ENCODE data around the gene RGS9. TPM values are rescaled to one million over a fixed set of nuclear protein-coding genes. Genes with fewer than 3 reads are reported as not detected.
"Not testable (repeated sequence)": the region's sequence is repeated elsewhere in the genome, so short reads cannot be mapped to it uniquely, and the experiment has no call there.

Gene RGS9
- total RNA-seq, 1 experiment from 2014 or later, result 0.49 TPM

DNA sequence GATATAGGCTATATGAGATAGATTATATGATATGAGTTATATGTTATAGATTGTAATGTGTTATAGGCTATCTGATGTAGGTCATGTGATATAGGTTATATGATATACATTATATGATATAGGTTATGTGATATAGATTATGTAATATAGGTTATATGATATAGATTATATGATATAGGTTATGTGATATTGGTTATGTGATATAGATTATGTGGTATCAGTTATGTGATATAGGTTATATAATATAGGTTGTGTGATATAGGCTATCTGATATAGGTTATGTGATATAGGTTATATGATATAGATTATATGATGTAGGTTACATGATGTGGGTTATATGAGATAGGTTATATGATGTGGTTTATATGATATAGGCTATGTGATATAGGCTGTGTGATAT lies 68.5 kb downstream of the RGS9 start:
- DNase-seq (ENCODE audit: unreplicated experiment), result no peak
- Mint-ChIP-seq H3K27ac (ENCODE audit: low read depth, unreplicated experiment) (no peak overlapping the region), H3K4me1 (ENCODE audit: insufficient read depth, unreplicated experiment) (peaks cover 6% of the 10 kb centered on the region), H3K36me3 (ENCODE audit: insufficient read depth, unreplicated experiment) (no peaks in the 10 kb centered on the region), H3K27me3 (ENCODE audit: insufficient read depth, unreplicated experiment) (no peaks in the 10 kb centered on the region), H3K4me3 (ENCODE audit: unreplicated experiment) (no peak overlapping the region), H3K9me3 (ENCODE audit: unreplicated experiment) (no peaks in the 10 kb centered on the region)
- POLR2A ChIA-PET, result no interaction called here
- TF ChIP-seq, protein P1, sequence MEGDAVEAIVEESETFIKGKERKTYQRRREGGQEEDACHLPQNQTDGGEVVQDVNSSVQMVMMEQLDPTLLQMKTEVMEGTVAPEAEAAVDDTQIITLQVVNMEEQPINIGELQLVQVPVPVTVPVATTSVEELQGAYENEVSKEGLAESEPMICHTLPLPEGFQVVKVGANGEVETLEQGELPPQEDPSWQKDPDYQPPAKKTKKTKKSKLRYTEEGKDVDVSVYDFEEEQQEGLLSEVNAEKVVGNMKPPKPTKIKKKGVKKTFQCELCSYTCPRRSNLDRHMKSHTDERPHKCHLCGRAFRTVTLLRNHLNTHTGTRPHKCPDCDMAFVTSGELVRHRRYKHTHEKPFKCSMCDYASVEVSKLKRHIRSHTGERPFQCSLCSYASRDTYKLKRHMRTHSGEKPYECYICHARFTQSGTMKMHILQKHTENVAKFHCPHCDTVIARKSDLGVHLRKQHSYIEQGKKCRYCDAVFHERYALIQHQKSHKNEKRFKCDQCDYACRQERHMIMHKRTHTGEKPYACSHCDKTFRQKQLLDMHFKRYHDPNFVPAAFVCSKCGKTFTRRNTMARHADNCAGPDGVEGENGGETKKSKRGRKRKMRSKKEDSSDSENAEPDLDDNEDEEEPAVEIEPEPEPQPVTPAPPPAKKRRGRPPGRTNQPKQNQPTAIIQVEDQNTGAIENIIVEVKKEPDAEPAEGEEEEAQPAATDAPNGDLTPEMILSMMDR (IDR thresholded peaks at IDR 0.05; ENCODE audit: unreplicated experiment), result no peak
- CTCF ChIA-PET, result no interaction called here
- intact Hi-C loops (cut with micrococcal nuclease), result no loop called here
- BruUV-seq (replicated peaks), result no TSS peak

DNA sequence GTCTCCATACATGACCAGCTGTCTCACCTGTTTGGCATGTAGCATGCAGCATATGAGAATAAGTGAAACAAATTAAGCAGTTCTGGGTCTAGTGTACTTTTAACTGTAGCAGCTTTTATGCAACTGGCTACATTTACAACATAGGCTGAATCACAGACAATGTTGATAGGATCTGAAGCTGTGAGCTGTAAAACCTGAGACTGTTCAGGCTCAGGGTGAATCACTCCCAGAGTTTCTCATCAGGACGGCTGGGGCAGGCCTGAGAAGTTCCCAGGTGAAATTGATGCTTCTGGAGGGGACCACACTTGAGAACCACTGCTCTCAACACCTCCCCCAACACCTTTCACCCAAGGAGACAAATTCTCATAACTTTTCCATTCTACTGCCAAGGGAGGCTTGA lies 70.3 kb downstream of the RGS9 start:
- BruUV-seq (replicated peaks), result not testable (repeated sequence)
- POLR2A ChIA-PET, result interaction anchor here (0.9 kb wide), 1 partner anchor 167 kb away, joined by 3 read pairs; no protein-coding TSS in a partner anchor

DNA sequence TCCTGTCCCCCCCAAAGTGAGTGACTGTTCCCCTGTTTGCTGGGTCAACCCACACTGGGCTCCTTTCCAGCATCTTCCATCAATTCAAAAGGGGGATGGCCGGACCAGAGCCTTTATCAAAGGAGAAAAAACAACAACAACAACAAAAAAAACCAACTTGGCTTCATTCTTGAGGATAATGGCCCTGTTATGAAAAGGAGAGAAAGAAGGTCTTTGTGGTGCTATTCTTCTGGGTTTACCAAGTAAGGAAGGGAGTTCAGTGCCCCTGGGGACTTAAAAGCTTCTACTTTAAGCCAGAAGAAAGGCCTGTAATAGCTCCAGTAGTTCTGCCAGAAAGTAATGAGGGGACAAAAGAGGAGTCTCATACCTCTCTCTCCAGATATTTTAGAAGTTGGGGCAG lies 71.5 kb downstream of the RGS9 start:
- Mint-ChIP-seq H3K4me3 (ENCODE audit: unreplicated experiment) (no peak overlapping the region), H3K27me3 (ENCODE audit: insufficient read depth, unreplicated experiment) (peaks cover 21% of the 10 kb centered on the region), H3K36me3 (ENCODE audit: insufficient read depth, unreplicated experiment) (no peaks in the 10 kb centered on the region), H3K4me1 (ENCODE audit: insufficient read depth, unreplicated experiment) (no peaks in the 10 kb centered on the region), H3K27ac (ENCODE audit: low read depth, unreplicated experiment) (no peak overlapping the region), H3K9me3 (ENCODE audit: unreplicated experiment) (no peaks in the 10 kb centered on the region)
- BruUV-seq (replicated peaks), result no TSS peak
- TF ChIP-seq, protein P1 (IDR thresholded peaks at IDR 0.05; ENCODE audit: unreplicated experiment), result no peak
- intact Hi-C loops (cut with micrococcal nuclease), result no loop called here
- DNase-seq (ENCODE audit: unreplicated experiment), result no peak
- ChIA-PET CTCF (interaction anchor here (0.5 to 1.7 kb wide), 4 partner anchors 11 to 956 kb away, joined by 3 to 5 read pairs (median 4); no protein-coding TSS in a partner anchor), POLR2A (no interaction called here)

More for the DNA sequence above, 70.3 kb downstream of the RGS9 start:
- H3K4me1 Mint-ChIP-seq (ENCODE audit: insufficient read depth, unreplicated experiment); intact Hi-C loops (cut with micrococcal nuclease); DNase-seq (ENCODE audit: unreplicated experiment); H3K36me3 Mint-ChIP-seq (ENCODE audit: insufficient read depth, unreplicated experiment); H3K27ac Mint-ChIP-seq (ENCODE audit: low read depth, unreplicated experiment); H3K4me3 Mint-ChIP-seq (ENCODE audit: unreplicated experiment); H3K9me3 Mint-ChIP-seq (ENCODE audit: unreplicated experiment); H3K27me3 Mint-ChIP-seq (ENCODE audit: insufficient read depth, unreplicated experiment): not testable (repeated sequence)
- CTCF ChIA-PET, result interaction anchor here (0.9 to 1.4 kb wide), 2 partner anchors 9 to 957 kb away, joined by 3 to 4 read pairs; no protein-coding TSS in a partner anchor

DNA sequence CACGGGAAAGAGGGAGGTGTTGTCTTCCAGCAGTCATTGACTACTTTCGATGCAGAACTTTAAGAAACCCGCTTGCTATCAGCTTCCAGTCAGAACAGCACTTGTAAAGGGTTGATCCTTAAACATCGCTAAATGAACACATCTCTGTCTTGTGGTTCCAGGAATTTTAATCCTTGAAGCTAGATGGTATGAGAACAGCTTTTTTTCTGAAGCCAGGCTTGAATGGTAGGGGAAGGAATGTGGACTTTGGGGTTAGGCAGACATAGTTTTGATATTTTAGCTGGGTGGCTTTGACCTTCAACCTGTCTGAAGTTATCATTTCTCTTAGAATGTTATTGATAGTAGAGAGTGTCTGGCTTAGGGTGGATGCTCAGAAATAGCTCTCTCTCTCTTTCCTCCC lies 81.1 kb downstream of the RGS9 start:
- H3K9me3 Mint-ChIP-seq (ENCODE audit: unreplicated experiment), result no peaks in the 10 kb centered on the region
- H3K4me1 Mint-ChIP-seq (ENCODE audit: insufficient read depth, unreplicated experiment), result no peaks in the 10 kb centered on the region
- intact Hi-C loops (cut with micrococcal nuclease), result no loop called here
- ChIA-PET POLR2A (no interaction called here), CTCF (interaction anchor here (0.6 to 1.5 kb wide), 3 partner anchors 14 to 1272 kb away, joined by 3 to 8 read pairs (median 7); no protein-coding TSS in a partner anchor)
- H3K4me3 Mint-ChIP-seq (ENCODE audit: unreplicated experiment), result no peak overlapping the region
- H3K27me3 Mint-ChIP-seq (ENCODE audit: insufficient read depth, unreplicated experiment), result peaks cover 54% of the 10 kb centered on the region
- TF ChIP-seq, protein P1 (IDR thresholded peaks at IDR 0.05; ENCODE audit: unreplicated experiment), result no peak
- no peak overlapping the region for H3K27ac Mint-ChIP-seq (ENCODE audit: low read depth, unreplicated experiment)
- BruUV-seq (replicated peaks), result no TSS peak
- DNase-seq (ENCODE audit: unreplicated experiment), result no peak
- H3K36me3 Mint-ChIP-seq (ENCODE audit: insufficient read depth, unreplicated experiment), result no peaks in the 10 kb centered on the region

DNA sequence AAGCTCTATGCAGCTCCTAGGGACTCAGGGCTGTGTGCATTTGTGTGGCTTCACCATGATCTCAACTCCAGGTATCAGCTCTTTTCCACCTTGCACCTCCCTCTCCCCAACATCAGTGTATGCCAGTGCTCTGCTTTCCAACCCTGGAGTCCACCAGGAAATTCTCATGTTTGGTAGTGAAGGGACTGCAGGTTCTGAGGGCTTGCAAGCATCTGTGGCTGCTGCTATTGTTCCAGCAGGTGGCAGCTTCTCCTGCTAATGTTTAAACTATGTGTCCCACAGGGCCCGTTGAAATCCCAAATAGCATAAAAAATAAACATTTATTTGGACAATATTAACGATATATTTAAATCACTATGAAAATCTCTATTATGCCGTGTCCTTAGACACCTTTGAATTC lies 82.0 kb downstream of the RGS9 start:
- ChIA-PET POLR2A (interaction anchor here (0.7 kb wide), 1 partner anchor 8 kb away, joined by 3 read pairs; no protein-coding TSS in a partner anchor), CTCF (interaction anchor here (0.5 to 1.0 kb wide), 3 partner anchors 185 to 1271 kb away, joined by 3 to 7 read pairs (median 3); no protein-coding TSS in a partner anchor)
- no TSS peak for BruUV-seq (replicated peaks)
- H3K36me3 Mint-ChIP-seq (ENCODE audit: insufficient read depth, unreplicated experiment), result no peaks in the 10 kb centered on the region
- H3K27me3 Mint-ChIP-seq (ENCODE audit: insufficient read depth, unreplicated experiment), result peaks cover 46% of the 10 kb centered on the region
- H3K9me3 Mint-ChIP-seq (ENCODE audit: unreplicated experiment), result no peaks in the 10 kb centered on the region
- no peak overlapping the region for H3K4me3 Mint-ChIP-seq (ENCODE audit: unreplicated experiment)
- DNase-seq (ENCODE audit: unreplicated experiment), result no peak
- H3K4me1 Mint-ChIP-seq (ENCODE audit: insufficient read depth, unreplicated experiment), result no peaks in the 10 kb centered on the region
- TF ChIP-seq, protein P1 (IDR thresholded peaks at IDR 0.05; ENCODE audit: unreplicated experiment), result no peak
- intact Hi-C loops (cut with micrococcal nuclease), result no loop called here
- H3K27ac Mint-ChIP-seq (ENCODE audit: low read depth, unreplicated experiment), result no peak overlapping the region
